Measurements from ENCODE around the gene MPZL1.

The MPZL1 gene

GRCh38 chr1:167721617-167722151 is at the start of gene MPZL1:
MPZL1 (plus strand) TSS chr1:167721982; CDS start chr1:167722152, 170 bp downstream.
- DNase-seq (ENCODE audit: low read depth), result peak; percentile 92

GRCh38 chr1:167672831-167673230 is 49.0 kb upstream of the MPZL1 start:
- DNase-seq (ENCODE audit: low read depth), result no peak

DNA sequence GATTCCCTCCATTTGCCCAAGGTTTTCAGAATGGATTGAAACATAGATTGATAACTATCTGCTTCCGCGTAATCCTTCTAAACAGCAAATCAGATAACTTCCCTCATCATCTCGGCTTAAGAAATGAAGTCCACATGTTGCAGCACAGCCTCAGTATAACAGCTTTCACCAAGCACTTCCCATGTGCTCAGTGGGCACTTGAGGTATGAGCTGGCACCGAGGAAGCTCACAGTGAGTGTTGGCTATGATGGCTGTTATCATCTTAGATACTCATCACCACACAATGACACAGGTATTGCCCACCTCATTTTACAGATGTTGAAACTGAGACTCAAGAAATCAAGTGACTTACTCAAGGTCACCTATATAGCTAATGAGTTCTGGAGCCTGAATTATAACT is 48.5 kb upstream of the MPZL1 start:
- DNase-seq (ENCODE audit: low read depth), result no peak

DNA sequence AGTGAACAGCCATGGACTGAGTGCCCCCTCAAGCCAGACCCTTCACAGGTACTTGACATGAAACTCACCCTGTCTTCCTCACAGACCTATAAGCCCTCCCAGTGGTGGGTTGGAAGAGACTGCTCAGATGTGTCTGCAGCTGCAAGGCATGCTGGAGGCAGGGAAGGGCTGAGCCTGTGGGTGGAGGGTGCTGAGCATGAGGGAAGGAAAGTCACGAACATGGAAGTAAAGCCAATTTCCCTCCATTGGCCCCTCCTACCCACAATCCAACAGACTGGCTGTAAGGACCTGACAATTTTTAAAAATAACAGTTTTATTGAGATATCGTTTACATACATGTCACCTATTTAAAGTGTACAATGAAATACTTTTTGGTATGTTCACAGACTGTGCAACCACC is 47.6 kb upstream of the MPZL1 start:
- no peak for DNase-seq (ENCODE audit: low read depth)

- DNase-seq (ENCODE audit: low read depth), result no peak
Observed at GRCh38 chr1:167675440-167675839, 46.3 kb upstream of the MPZL1 start.

DNA sequence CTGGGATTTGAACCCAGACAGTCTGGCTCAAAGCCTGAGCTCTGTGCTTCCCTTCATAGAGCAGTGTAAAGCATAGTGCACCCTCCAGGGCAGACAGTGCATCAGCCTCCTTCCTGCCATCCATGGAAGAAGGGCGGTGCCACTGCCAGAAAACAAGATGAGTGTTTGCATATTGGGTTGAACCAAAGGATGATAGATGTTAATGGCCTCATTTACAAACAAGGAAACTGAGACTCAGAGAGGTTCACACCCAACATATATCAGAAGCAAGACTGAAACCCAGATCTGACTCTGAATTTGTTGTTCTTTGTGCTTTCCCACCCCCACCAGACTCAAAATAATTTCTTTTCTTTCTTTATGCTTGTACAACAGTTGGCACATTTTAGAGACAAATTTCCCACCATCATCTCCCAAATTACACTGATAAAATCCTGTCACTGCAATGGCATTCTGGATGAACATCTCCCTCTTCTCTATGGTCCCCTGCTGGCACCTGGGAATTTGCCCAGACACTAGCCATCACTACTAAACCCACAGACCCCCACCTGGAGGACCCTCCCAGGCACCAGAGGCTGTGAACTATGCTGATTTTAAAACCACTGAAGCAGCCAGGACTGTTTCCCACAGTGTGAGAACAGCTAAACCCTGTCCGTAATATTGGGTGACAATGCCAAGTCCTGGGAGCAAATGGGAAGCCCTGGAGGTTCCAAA is 45.4 kb upstream of the MPZL1 start:
- no peak for DNase-seq (ENCODE audit: low read depth)

GRCh38 chr1:167676916-167677848 is 44.6 kb upstream of the MPZL1 start:
- DNase-seq (ENCODE audit: low read depth), result no peak

GRCh38 chr1:167678422-167678821 is 43.4 kb upstream of the MPZL1 start:
- no peak for DNase-seq (ENCODE audit: low read depth)

DNA sequence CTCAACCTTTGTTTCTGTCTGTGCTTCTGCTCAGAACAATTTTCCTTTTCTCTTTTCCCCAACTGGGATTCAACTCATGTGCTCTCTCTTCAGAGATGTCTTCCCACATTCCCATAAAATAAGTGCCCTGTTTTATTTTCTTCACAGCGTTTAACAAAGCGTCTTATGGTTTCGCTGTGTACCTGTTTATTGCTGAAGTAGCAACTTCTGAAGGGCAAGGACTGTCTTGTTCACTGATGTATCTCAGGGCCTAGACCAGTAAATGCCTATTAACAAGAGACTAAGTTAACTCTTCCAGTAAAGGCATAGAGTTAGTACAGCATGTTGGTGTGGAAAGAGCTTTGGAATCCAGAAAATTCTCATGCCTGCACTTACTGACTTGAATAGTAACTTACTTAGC is 42.9 kb upstream of the MPZL1 start:
- DNase-seq (ENCODE audit: low read depth), result no peak

- DNase-seq (ENCODE audit: low read depth), result no peak
Observed at GRCh38 chr1:167679714-167680113, 42.1 kb upstream of the MPZL1 start.

DNA sequence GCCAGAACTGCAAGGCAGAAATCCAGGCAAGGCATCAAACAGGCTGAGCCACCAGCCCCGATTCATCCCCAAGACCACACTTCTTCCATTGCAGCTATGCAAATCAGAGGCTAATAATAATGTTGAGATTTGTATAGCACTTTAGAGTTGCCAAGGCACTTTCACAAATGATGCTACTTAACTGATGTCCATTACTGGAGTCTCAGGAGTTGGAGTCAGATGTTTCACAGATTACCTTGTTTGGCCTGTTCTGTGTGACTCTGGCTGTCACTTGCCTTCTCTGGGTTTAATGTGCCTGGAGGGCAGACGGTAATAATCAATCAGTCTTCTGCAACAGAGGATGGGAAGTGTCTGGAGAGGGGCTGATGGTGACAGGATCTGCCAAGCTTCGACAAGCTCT is 40.8 kb upstream of the MPZL1 start:
- no peak for DNase-seq (ENCODE audit: low read depth)

DNA sequence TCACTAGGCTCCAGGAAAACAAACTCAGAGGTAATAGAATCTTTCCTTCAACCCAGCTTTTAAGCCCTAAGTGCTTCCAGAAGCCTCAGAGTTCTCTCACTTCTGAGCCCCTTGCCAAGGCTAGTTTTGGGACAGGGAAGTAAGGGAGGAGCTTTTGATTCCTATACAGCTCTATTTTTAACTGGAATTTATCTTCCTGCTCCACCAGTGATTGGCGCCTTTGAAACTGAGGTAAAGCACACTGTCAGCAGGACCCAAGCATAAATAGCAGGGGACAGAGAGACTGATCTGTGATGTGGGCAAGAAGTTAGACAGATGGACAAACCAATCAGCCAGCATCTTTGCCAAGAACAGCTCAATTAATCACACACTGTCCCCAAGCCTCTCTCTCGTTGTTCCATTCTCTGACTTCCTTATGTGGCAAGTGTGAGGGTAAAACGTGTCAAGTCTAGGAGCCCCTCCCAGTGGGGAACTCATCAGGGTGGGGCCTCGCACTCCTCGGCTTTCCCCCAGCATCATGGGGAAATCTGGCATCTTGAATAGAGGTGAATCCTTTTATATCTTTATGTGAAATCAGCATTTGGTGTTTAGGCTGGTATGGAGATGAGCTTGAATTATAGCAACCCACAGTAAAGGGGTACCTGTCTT is 40.2 kb upstream of the MPZL1 start:
- DNase-seq (ENCODE audit: low read depth), result no peak

DNA sequence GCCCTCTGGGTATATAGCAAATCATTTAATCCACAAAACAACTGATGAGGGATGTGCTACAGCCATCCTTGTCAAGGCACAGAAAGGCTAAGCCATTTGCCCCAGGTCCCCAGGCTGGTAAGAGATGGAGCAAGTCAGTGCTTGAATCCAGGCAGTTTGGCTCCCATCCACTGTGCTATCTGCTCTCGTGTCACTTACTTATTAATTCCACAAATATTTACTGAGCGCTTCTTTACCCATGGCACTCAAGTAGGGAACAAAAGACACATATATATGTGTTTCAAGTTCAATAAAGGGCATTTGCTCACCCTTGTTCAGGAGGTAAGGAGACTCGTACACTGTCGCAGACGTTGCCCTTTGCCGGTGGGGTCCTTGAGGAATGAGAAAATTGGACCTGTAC is 38.6 kb upstream of the MPZL1 start:
- DNase-seq (ENCODE audit: low read depth), result no peak

- peak; percentile 72 for DNase-seq (ENCODE audit: low read depth)
Observed at GRCh38 chr1:167683641-167684502, 37.9 kb upstream of the MPZL1 start.

DNA sequence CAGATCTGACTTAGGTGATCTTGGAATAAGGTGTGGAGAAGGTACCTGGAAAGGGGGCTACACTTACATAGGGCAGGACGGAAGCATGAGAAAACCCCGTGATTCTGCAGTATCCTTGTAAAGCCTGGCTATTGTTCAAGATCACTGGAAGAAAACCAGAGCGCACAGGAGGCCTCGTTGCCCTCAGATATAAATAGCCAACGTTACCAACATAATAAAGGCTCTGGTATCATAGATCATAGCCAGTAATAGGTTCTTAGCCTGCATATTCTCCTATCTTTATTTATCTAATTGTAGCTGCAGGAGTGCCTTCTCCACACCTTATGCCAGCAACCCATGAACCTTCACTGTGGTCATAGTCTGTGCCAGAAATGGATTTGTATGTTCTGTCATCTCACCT is 35.9 kb upstream of the MPZL1 start:
- no peak for DNase-seq (ENCODE audit: low read depth)

DNA sequence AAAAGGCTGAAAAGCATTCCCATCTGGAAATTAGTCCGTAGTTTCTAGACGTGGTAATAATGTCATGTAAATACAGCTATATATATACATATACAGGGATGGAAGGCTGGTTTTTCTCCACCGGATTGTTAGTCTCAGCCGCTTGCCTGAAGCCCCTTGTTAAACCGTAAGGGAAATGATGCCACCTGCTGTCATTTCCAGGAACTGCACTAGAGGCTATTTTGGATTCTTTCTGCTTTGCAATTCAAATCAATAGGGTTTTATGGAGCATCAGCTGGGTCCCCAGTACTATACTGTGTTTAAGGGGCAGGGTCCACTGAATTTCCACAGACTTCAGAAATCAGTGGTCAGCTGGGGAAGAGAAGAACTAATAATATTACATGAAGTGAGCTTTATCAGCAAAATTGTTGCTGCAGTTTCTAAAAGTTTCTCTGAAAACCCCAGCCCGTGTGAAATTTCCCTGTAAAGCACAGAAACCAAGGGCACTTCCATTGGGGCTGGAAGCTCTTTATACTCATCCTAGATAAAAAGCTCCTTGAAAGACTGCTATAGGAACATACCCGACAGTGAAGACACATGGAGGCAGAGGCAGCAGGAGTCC is 33.8 kb upstream of the MPZL1 start:
- peak; percentile 78 for DNase-seq (ENCODE audit: low read depth)

DNA sequence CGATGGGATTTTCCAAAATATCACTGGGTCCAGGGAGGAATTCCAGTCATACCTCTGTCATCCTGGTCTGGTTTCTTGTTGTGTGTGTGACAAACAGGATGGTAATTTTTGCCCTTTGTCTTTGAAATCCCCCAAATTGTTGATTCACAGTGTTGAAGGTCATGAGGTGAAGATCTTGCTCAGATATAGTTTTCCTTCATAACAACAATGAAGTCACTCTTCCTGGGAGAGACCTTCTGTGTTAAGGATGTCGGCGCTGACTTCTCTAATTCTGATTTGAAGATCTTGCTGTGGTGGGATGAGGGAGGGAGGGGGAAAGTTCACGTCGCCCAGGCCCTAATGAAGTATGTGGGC is 32.2 kb upstream of the MPZL1 start:
- DNase-seq (ENCODE audit: low read depth), result no peak

DNA sequence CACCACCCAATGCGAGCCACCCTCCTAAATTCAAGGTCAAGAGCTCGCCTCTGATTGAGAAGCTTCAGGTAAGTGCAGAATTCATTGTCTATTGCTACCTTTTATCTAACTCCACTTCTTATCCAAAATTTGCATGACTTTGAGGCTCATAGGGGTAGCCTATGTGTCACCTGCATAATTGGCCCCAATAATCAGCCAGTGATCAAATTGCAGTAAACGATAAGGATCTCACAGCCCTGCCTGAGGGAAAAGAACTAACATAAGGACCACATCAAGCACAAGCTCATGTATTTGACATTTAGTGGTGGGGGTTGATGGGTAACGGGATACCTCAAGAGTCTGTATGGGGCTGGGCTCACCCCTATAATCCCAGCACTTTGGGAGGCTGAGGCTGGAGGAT is 31.7 kb upstream of the MPZL1 start:
- no peak for DNase-seq (ENCODE audit: low read depth)

DNA sequence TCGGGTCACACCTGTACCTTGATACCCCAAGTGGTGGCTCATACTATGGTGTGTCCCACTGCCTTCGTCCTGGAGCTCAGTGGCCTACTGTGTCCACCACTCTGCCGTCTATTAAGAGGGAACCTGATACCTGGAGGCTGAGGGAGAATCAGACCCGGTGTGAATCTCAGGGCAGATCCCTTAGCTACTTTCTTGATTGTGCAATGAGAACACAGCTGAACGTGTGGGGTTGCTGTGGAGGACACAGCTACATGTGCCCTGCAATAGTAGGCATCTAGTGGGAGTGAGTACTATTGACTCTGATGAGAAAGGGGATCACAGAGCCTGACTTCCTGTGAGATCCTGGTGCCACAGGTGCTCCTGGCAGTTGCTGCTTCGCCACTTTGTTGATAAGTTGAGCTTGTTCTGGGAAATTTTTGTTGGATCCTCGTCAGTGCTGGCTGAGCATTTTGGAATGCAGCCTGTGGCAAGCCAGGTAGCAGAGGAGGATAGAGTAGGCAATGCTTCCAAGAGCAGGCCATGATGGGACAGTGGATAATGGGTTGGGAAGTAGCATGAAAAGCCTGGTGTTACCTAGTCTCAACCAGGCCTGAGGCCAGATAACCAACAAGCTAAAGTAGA is 28.2 kb upstream of the MPZL1 start:
- no peak for DNase-seq (ENCODE audit: low read depth)

- no peak for DNase-seq (ENCODE audit: low read depth)
Observed at GRCh38 chr1:167694691-167695090, 27.1 kb upstream of the MPZL1 start.

DNA sequence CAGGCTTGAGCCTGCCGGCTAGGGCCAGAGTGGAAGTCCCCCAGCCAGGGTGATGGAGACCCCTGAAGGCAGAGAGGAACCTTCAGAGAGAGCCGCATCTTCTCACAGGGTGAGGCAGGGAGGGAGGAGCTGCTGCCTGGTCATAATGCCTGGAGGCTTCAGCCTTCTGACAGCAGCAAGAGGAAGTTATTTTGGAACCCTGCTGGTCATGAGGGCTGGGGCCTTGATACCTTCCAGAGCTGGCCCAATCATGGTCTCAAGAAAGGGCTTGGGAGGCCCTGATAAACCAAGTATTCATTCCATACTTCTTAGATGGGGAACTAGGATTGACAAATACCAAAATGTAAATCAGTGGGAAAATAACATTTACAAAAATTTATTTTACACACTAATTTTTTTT is 26.6 kb upstream of the MPZL1 start:
- peak; percentile 19 for DNase-seq (ENCODE audit: low read depth)

Data from EH (cell line).